A673 (cell line): ENCODE results near the gene IP6K1. TPM values are rescaled to one million over a fixed set of nuclear protein-coding genes. Genes with fewer than 3 reads are reported as not detected.
"Not testable (repeated sequence)": the region's sequence is repeated elsewhere in the genome, so short reads cannot be mapped to it uniquely, and the experiment has no call there.

ENCODE experiments used
- BruUV-seq: library from RNA; stranded (reverse); fragments of 400-500 nt; replicated peaks from 2 replicates; lab custom pipeline; 2021; lab: Mats Ljungman, UMichigan
- CTCF ChIA-PET: fragments of 300-600 bp; sonication (Branson Sonifier 250); formaldehyde crosslinking; loops from one replicate; lab custom pipeline; 2022; ENCODE audit warnings: antibody characterized with exemption; lab: Charles Lee
- POLR2A ChIA-PET: fragments of 300-600 bp; sonication (Branson Sonifier 250); formaldehyde crosslinking; loops from one replicate; lab custom pipeline; 2022; ENCODE audit warnings: antibody characterized with exemption; ENCODE audit not compliant: low non-redundant PET; lab: Charles Lee
- DNase-seq: peaks from one replicate; pipeline ENCODE4 v3.0.0-alpha.2; 2015; ENCODE audit warnings: low spot score
- H3K27ac ChIP-seq: fragments of 200-600 bp; sonication (generic); 2 replicates; pipeline ENCODE4 v1.5.1; 2016; ENCODE audit warnings: mixed run types, low read depth, mild to moderate bottlenecking, mixed read lengths, antibody characterized with exemption, low read length; ENCODE audit not compliant: poor library complexity, severe bottlenecking
- H3K27me3 ChIP-seq: fragments of 200-600 bp; sonication (generic); replicated peaks from 2 replicates; pipeline ENCODE4 v1.6.1; 2017; ENCODE audit warnings: mixed run types, low read depth, mild to moderate bottlenecking, mixed read lengths, antibody characterized with exemption, low read length; ENCODE audit not compliant: insufficient read depth, poor library complexity
- H3K36me3 ChIP-seq: fragments of 200-600 bp; sonication (generic); 2 replicates; pipeline ENCODE4 v1.6.1; 2016; ENCODE audit warnings: mixed run types, mild to moderate bottlenecking, mixed read lengths, antibody characterized with exemption, low read length; ENCODE audit not compliant: insufficient read depth, poor library complexity, severe bottlenecking
- H3K4me1 ChIP-seq: fragments of 200-600 bp; sonication (generic); 2 replicates; pipeline ENCODE4 v1.6.1; 2017; ENCODE audit warnings: mixed run types, mild to moderate bottlenecking, mixed read lengths, antibody characterized with exemption, low read length; ENCODE audit not compliant: insufficient read depth, poor library complexity, severe bottlenecking
- H3K4me3 ChIP-seq: fragments of 200-600 bp; sonication (generic); 2 replicates; pipeline ENCODE4 v1.5.1; 2016; ENCODE audit warnings: low read depth, mixed run types, mild to moderate bottlenecking, mixed read lengths, low read length; ENCODE audit not compliant: poor library complexity, severe bottlenecking
- H3K9me3 ChIP-seq: fragments of 200-600 bp; sonication (generic); 2 replicates; pipeline ENCODE4 v1.6.1; 2016; ENCODE audit warnings: mixed run types, low read depth, mild to moderate bottlenecking, mixed read lengths, antibody characterized with exemption, low read length; ENCODE audit not compliant: poor library complexity, severe bottlenecking
- CTCF ChIP-seq: fragments of 300-800, 200-600 bp; sonication (generic); conservative IDR thresholded peaks from 2 replicates; pipeline ENCODE4 v1.5.1; 2017; ENCODE audit warnings: low read depth, mild to moderate bottlenecking, antibody characterized with exemption, low read length, moderate library complexity, mixed read lengths
- EZH2 ChIP-seq: fragments of 200-600 bp; sonication (generic); IDR thresholded peaks from 2 replicates; pipeline ENCODE4 v1.6.1; 2017; ENCODE audit warnings: borderline replicate concordance, low read depth, mild to moderate bottlenecking, mixed read lengths, antibody characterized with exemption, low read length; ENCODE audit not compliant: poor library complexity, severe bottlenecking
- intact Hi-C: fragments of 100-400 bp; cut with micrococcal nuclease; formaldehyde crosslinking; loops from one replicate; pipeline ENCODE4 v1.10.0; 2022; ENCODE audit not compliant: unreplicated experiment
- total RNA-seq: library from RNA; stranded (reverse); gene quantifications from 2 replicates; pipeline ENCODE4 v1.2.3, GENCODE V29; 2021

IP6K1 gene
- total RNA-seq, 1 experiment from 2014 or later: 29.0 TPM

DNA sequence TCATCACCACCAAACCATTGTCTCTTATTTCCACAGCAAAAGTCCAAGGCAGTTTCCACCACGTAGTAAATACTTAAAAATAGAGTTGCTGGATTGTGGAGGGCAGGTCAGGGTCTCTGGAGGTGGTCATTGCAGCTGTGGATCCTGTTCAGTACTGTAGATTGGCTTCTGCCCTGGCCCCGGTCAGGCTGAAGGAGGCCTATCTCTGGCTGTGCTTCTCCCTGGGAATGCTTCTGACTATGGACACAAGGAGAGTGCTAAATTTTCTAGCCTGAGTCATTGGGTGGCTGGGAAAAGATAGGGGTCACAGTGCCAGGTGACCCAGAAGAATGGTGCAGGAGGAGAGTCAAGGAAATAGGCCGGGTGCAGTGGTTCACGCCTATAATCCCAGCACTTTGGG lies 36.3 kb downstream of the IP6K1 start:
- DNase-seq: no peak

GRCh38 chr3:49748874-49749273 lies 37.5 kb downstream of the IP6K1 start:
- H3K9me3 ChIP-seq, H3K4me3 ChIP-seq, H3K4me1 ChIP-seq, H3K36me3 ChIP-seq, H3K27ac ChIP-seq, intact Hi-C loops, DNase-seq, H3K27me3 ChIP-seq, BruUV-seq: not testable (repeated sequence)
- ChIA-PET CTCF (interaction anchor here (0.6 kb wide), 1 partner anchor 181 kb away, joined by 3 read pairs; the partner anchor contains the start of gene MON1A), POLR2A (interaction anchor here (0.6 kb wide), 1 partner anchor 20 kb away, joined by 6 read pairs; no protein-coding TSS in a partner anchor)

More for the DNA sequence above, 36.3 kb downstream of the IP6K1 start:
- intact Hi-C loops: no loop called here
- BruUV-seq: no TSS peak
- POLR2A ChIA-PET: no interaction called here
- H3K36me3 ChIP-seq: no peaks in the 10 kb centered on the region
- no peak overlapping the region for H3K27ac ChIP-seq
- H3K4me3 ChIP-seq: no peak overlapping the region
- H3K9me3 ChIP-seq: no peaks in the 10 kb centered on the region
- CTCF ChIA-PET: no interaction called here
- no peaks in the 10 kb centered on the region for H3K27me3 ChIP-seq
- no peak for TF ChIP-seq CTCF
- TF ChIP-seq EZH2: no peak
- no peaks in the 10 kb centered on the region for H3K4me1 ChIP-seq

- Histone ChIP-seq H3K9me3 (no peaks in the 10 kb centered on the region), H3K27me3 (no peaks in the 10 kb centered on the region), H3K4me3 (no peak overlapping the region), H3K27ac (no peak overlapping the region), H3K36me3 (no peaks in the 10 kb centered on the region), H3K4me1 (no peaks in the 10 kb centered on the region)
- POLR2A ChIA-PET: no interaction called here
- DNase-seq: no peak
- TF ChIP-seq EZH2 (no peak), CTCF (no peak)
- no TSS peak for BruUV-seq
- CTCF ChIA-PET: no interaction called here
- intact Hi-C loops: no loop called here
Observed at GRCh38 chr3:49747792-49748480, 38.4 kb downstream of the IP6K1 start.

DNA sequence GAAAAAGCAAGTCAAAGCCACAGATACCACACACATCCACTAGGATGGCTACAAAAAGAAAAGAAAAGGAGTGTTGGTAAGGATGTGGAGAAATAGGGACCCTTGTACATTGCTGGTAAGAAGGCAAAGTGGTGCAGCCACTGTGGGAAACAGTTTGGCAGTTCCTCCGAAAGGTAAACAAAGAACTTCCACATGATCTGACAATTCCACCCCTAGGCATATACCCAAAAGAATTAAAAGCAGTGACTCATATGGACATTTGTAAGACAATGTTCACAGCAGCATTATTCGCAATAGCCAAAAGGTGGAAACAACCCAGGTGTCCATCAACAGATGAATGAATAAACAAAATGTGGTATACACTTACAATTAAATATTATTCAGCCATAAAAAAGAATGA lies 40.4 kb downstream of the IP6K1 start:
- Histone ChIP-seq H3K4me3 (no peak overlapping the region), H3K36me3 (no peaks in the 10 kb centered on the region), H3K27ac (no peak overlapping the region), H3K4me1 (no peaks in the 10 kb centered on the region), H3K27me3 (no peaks in the 10 kb centered on the region), H3K9me3 (no peaks in the 10 kb centered on the region)
- POLR2A ChIA-PET: no interaction called here
- intact Hi-C loops: no loop called here
- no peak for DNase-seq
- CTCF ChIA-PET: no interaction called here
- TF ChIP-seq EZH2 (no peak), CTCF (no peak)
- BruUV-seq: no TSS peak
